Choroid plexus epithelial cell (primary cell): ENCODE data around the gene RANBP17.

Source experiments
- DNase-seq: peaks from one replicate; pipeline ENCODE4 v3.0.0-alpha.2; 2010; ENCODE audit warnings: low read depth
- H3K4me3 ChIP-seq: 2 replicates; pipeline ENCODE4 v1.5.1; 2011; ENCODE audit warnings: low read depth, mild to moderate bottlenecking, control low read depth, low read length, moderate library complexity
- CTCF ChIP-seq: conservative IDR thresholded peaks from 2 replicates; pipeline ENCODE4 v1.5.1; 2011; ENCODE audit warnings: low read depth, mild to moderate bottlenecking, control low read depth, inconsistent platforms, low read length, moderate library complexity

Gene RANBP17

GRCh38 chr5:171207256-171207847 is 345.5 kb downstream of the RANBP17 start:
- peak; percentile 67 for DNase-seq
- H3K4me3 ChIP-seq = no peak overlapping the region
- TF ChIP-seq CTCF = peak; percentile 69

GRCh38 chr5:171221916-171222315 is 360.1 kb downstream of the RANBP17 start:
- no peak for TF ChIP-seq CTCF
- H3K4me3 ChIP-seq = no peak overlapping the region
- no peak for DNase-seq

GRCh38 chr5:171223927-171224326 is 362.1 kb downstream of the RANBP17 start:
- H3K4me3 ChIP-seq = no peak overlapping the region
- no peak for DNase-seq
- TF ChIP-seq CTCF = no peak

- H3K4me3 ChIP-seq = no peak overlapping the region
- TF ChIP-seq CTCF = peak; percentile 60
- peak; percentile 42 for DNase-seq
Observed at GRCh38 chr5:171226096-171226754, 364.4 kb downstream of the RANBP17 start.

GRCh38 chr5:171226864-171227263 is 365.0 kb downstream of the RANBP17 start:
- no peak for DNase-seq
- TF ChIP-seq CTCF = no peak
- no peak overlapping the region for H3K4me3 ChIP-seq

DNA sequence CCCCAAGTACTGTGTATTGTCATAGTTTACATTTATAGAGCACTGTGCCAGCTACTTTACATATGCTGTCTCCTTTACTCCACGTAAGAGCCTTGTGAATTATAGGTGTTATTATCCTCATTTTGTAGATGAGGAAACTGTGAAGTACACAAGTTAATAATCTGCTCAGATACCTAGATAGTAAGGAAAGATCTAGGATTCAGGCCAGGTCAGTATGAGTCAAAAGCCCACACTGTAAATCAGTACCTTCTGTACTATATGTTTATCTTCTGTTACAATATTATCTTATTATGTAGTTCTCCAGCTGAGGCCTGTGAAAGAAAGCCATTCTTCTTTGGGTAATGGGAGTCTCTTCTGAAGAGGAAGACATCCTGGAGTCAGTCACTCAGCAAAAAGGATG is 374.8 kb downstream of the RANBP17 start:
- no peak for DNase-seq
- H3K4me3 ChIP-seq = no peak overlapping the region
- TF ChIP-seq CTCF = no peak

GRCh38 chr5:171242521-171242920 is 380.7 kb downstream of the RANBP17 start:
- no peak for TF ChIP-seq CTCF
- no peak overlapping the region for H3K4me3 ChIP-seq
- no peak for DNase-seq
